NCI-H526 treated with DMSO at 0.1 percent for 48 hours (cell line): ENCODE data around the gene KDM1A.
"Not testable (repeated sequence)": the region's sequence is repeated elsewhere in the genome, so short reads cannot be mapped to it uniquely, and the experiment has no call there.

Experiments used
- DNase-seq: peaks from one replicate; lab custom pipeline; 2025; lab: John Stamatoyannopoulos, UW

The KDM1A gene

GRCh38 chr1:23019094-23019862 lies at the start of gene KDM1A:
TSS of gene KDM1A (plus strand) at chr1:23019468. CDS start at chr1:23019597, 129 bp downstream.
- peak; percentile 96 for DNase-seq

DNA sequence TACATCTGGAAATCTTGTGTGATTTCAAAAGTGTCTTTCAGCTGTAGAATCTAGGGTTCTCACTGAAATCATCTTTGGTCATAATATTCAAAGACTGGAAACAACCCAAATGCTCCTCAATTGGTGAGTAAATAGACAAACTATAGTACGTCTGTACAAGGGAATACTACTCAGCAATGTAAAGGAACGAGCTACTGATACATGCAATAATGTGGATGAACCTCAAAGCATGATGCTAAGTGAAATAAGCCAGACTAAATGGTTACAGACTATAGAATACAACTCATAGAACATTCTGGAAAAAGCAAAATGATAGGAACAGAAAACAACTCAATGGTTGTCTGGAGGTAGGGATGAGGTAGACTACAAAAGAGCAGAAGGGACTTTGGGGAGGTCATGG lies 49.2 kb upstream of the KDM1A start:
- no peak for DNase-seq

GRCh38 chr1:22971161-22971560 lies 48.1 kb upstream of the KDM1A start:
- no peak for DNase-seq

GRCh38 chr1:22971611-22972405 lies 47.5 kb upstream of the KDM1A start:
- DNase-seq: peak; percentile 17

- no peak for DNase-seq
Observed at GRCh38 chr1:22972760-22973159, 46.5 kb upstream of the KDM1A start, which contains the start of gene LACTBL1. TSS of gene LACTBL1 (minus strand) at chr1:22972866. CDS start at chr1:22972316, 550 bp downstream.

DNA sequence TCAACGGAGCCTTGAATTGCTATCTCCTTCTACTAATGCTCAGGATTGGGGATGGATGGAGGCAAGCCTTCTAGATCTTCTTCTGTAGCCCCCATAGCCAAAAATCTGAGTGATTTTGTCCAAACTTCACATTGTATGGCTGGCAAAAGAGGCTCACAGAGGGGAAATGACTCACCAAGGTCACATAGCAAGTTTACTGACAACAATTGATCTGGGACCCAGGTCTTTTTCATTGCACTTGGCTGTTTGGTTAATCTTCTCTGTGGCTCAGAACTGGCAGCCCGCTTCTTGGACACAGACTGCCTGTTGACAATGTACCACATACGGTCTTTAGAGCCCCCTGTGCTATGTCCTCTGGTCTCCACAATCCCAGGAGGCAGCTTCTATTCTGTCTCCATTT lies 43.6 kb upstream of the KDM1A start:
- no peak for DNase-seq

DNA sequence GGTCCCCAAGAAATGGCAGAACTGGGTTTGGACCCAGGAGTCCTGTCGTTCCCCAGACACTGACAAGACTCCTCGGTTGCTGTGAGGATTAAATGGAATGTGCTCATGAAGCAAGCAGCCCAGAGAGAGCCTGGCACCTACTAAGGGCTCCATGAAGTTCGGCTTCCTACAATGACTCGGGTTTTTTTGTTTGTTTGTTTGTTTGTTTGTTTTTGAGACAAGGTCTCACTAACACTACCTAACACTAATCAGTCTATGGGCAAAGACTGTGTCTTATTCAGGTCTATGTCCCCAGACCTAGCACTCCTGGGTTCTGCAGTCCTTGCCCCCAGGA lies 43.2 kb upstream of the KDM1A start:
- no peak for DNase-seq

GRCh38 chr1:22976461-22977243 lies 42.6 kb upstream of the KDM1A start:
- peak; percentile 70 for DNase-seq

DNA sequence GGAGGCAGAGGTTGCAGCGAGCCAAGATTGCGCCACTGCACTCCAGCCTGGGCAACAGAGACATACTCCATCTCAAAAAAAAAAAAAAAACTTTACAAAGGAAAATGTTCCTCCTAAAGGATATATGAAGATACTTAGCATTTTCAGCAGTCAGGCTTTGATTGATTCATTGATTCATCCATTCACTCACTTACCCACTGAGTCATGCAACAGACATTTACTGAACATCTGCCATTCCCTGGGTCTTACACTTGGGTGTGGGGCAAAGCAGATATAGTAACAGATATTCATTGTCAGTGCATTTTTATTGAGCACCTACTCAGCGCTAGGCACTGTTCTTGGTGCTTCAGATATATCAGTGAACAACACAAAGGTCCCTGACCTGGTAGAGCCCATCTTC lies 41.0 kb upstream of the KDM1A start:
- DNase-seq: no peak

DNA sequence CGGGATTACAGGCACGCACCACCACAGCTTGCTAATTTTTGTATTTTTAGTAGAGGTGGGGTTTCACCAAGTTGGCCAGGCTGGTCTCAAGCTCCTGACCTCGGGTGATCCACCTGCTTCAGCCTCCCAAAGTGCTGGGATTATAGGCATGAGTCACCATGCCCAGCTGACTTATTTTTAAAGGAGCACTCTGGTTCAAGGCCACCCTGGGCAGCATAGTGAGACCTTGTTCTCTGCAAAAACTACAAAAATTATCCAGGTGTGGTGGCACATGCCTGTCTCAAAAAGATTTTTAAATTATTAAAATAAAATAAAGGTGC lies 38.8 kb upstream of the KDM1A start:
- not testable (repeated sequence) for DNase-seq

GRCh38 chr1:22983944-22984343 lies 35.3 kb upstream of the KDM1A start:
- no peak for DNase-seq

- not testable (repeated sequence) for DNase-seq
Observed at GRCh38 chr1:22992384-22992783, 26.9 kb upstream of the KDM1A start.

DNA sequence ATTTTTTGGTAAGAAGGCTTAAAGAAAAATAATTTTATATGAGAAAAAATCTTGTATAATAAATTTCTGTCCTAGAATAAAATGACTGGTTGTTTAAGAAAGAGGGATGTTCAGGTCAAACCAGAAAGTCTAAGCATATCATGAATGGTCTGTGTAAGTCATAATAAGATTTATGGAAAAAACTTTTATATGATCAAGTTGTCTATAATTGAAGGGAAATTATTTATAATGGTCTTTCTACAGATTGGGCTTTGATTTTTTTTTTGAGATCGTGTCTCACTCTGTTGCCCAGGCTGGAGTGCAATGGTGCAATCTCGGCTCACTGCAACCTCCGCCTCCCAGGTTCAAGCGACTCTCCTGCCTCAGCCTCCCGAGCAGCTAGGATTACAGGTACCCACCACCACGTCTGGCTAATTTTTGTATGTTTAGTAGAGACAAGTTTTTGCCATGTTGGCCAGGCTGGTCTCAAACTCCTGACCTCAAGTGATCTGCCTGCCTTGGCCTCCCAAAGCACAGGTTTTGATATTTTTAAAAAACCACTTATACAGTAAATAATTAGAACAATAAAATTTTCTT lies 26.0 kb upstream of the KDM1A start:
- DNase-seq: not testable (repeated sequence)

GRCh38 chr1:22995774-22996173 lies 23.5 kb upstream of the KDM1A start:
- no peak for DNase-seq

DNA sequence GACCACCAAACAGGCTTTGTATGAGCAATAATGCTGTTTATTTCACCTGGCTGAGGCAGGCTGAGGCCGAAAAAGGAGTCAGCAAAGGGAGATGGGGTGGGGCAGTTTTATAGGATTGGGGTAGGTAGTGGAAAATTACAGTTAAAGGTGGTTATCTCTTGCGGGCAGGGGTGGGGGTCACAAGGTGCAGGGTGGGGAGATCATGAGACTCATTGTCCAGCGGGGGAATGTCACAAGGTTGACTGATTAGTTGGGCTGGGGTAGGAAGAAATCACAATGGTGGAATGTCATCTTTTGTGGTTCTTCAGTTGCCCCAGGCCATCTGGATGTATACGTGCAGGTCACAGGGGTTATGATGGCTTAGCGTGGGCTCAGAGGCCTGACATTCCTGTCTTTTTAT lies 21.7 kb upstream of the KDM1A start:
- not testable (repeated sequence) for DNase-seq

DNA sequence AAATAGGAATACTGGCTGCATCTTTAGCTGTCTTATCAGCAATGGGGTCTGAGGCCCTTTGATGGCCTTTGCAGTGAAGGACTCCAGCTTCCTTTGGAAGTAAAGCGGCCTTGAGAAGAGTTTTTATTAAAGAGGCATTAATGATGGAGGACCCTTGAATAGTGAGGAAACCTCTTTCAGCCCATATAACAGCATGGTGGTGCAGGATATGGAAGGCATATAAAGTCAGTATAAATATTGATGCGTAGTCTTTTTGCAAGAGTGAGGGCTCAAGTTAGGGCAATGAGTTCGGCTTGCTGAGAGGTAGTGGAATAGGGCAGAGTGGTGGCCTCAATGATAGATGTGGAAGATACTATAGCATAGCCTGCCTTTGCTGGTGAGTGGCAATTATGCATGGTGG lies 19.1 kb upstream of the KDM1A start:
- DNase-seq: not testable (repeated sequence)

GRCh38 chr1:23002218-23002617 lies 17.1 kb upstream of the KDM1A start:
- DNase-seq: not testable (repeated sequence)

- no peak for DNase-seq
Observed at GRCh38 chr1:23004112-23004511, 15.2 kb upstream of the KDM1A start.

- not testable (repeated sequence) for DNase-seq
Observed at GRCh38 chr1:23004769-23005168, 14.5 kb upstream of the KDM1A start.

GRCh38 chr1:23007106-23007505 lies 12.2 kb upstream of the KDM1A start:
- no peak for DNase-seq

- no peak for DNase-seq
Observed at GRCh38 chr1:23008901-23009300, 10.4 kb upstream of the KDM1A start.

GRCh38 chr1:23010025-23010424 lies 9.2 kb upstream of the KDM1A start:
- DNase-seq: not testable (repeated sequence)
